ENCODE measurements around the gene OR52A1. TPM values are rescaled to one million over a fixed set of nuclear protein-coding genes. Genes with fewer than 3 reads are reported as not detected.

Gene OR52A1
- total and polyA plus RNA-seq, 9 of the 15 experiments (the other 6 are each of a cell fraction or from before 2014, with no cell fraction given) = under 0.01 to 0.33 (median 0.13) TPM; not detected in 3

DNA sequence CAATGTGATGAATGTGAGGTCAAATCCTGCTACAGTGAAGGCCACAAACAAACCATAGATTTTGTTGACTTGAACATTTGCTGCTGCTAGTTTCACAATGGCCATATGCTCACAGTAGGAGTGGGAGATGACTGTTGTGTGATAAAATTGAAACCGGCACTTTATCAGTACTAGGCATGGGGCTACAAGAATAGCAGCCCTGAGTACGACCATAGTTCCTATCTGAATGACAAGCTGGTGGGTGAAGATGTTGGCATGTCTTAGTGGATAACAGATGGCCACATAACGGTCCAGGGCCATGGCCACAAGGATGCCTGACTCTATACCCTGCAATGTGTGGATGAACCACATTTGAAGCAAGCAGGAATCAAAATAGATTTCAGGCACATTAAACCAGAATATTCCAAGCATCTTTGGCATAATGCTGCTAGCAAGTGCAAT, 2.8 kb downstream of the OR52A1 start (continued):
- no peak for TF ChIP-seq HDAC6 (IDR thresholded peaks at IDR 0.05; ENCODE audit: low read depth, low read length)
- no peak for TF ChIP-seq E2F5 (CRISPR knock-in tag; IDR thresholded peaks at IDR 0.05)
- TF ChIP-seq RAD51 (IDR thresholded peaks at IDR 0.05; ENCODE audit: borderline replicate concordance, low read depth) = peak; percentile 28; the same call in 1 of the 2 replicates
- TF ChIP-seq NCOA2 (IDR thresholded peaks at IDR 0.05; ENCODE audit: partially characterized antibody in 2 of 2) = peak; percentile 44 to 50
- peak; percentile 72 for TF ChIP-seq JUND (IDR thresholded peaks at IDR 0.05; ENCODE audit: borderline replicate concordance, low read depth, low read length)
- TF ChIP-seq JUND (tag; IDR thresholded peaks at IDR 0.05; ENCODE audit: borderline replicate concordance, low read depth, low read length) = peak; percentile 57; the same call in 2 of the 3 replicates
- TF ChIP-seq NCOR1 (IDR thresholded peaks at IDR 0.05) = peak; percentile 96
- TF ChIP-seq ZNF395 (CRISPR knock-in tag; IDR thresholded peaks at IDR 0.05) = peak; percentile 91; the same call in 1 of the 2 replicates
- TF ChIP-seq, protein P1, sequence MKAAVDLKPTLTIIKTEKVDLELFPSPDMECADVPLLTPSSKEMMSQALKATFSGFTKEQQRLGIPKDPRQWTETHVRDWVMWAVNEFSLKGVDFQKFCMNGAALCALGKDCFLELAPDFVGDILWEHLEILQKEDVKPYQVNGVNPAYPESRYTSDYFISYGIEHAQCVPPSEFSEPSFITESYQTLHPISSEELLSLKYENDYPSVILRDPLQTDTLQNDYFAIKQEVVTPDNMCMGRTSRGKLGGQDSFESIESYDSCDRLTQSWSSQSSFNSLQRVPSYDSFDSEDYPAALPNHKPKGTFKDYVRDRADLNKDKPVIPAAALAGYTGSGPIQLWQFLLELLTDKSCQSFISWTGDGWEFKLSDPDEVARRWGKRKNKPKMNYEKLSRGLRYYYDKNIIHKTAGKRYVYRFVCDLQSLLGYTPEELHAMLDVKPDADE (conservative IDR thresholded peaks at IDR 0.05; ENCODE audit: control insufficient read depth, low read depth, low read length) = no peak; the same call in 1 of the 2 replicates
- TF ChIP-seq RERE (CRISPR knock-in tag; IDR thresholded peaks at IDR 0.05; ENCODE audit: borderline replicate concordance) = no peak
- no peak for TF ChIP-seq POLR2H (tag; IDR thresholded peaks at IDR 0.05; ENCODE audit: low read depth)
- no peak for TF ChIP-seq ZNF165 (CRISPR knock-in tag; IDR thresholded peaks at IDR 0.05; ENCODE audit: borderline replicate concordance)
- TF ChIP-seq ZNF444 (CRISPR knock-in tag; IDR thresholded peaks at IDR 0.05) = peak; percentile 61; the same call in 1 of the 2 replicates
- TF ChIP-seq BRF1 (IDR thresholded peaks at IDR 0.05; ENCODE audit: borderline replicate concordance, extremely low read depth, insufficient read length) = no peak
- TF ChIP-seq ZNF174 (CRISPR knock-in tag; IDR thresholded peaks at IDR 0.05) = no peak
- no peak for TF ChIP-seq TCFL5 (CRISPR knock-in tag; conservative IDR thresholded peaks at IDR 0.05)
- no peak for TF ChIP-seq ZSCAN29 (IDR thresholded peaks at IDR 0.05)
- TF ChIP-seq IRF1 (CRISPR knock-in tag; IDR thresholded peaks at IDR 0.05; ENCODE audit: borderline replicate concordance) = no peak
- TF ChIP-seq ZNF224 (CRISPR knock-in tag; IDR thresholded peaks at IDR 0.05) = no peak
